ENCODE measurements around the gene FRYL. TPM values are rescaled to one million over a fixed set of nuclear protein-coding genes. Genes with fewer than 3 reads are reported as not detected.

The FRYL gene
- total RNA-seq, 2 donors from 2014 or later = 104 to 120 TPM

GRCh38 chr4:48575964-48576363 lies 204.1 kb downstream of the FRYL start:
- peaks cover 2% of the 10 kb centered on the region for H3K4me1 Mint-ChIP-seq
- H3K27me3 Mint-ChIP-seq = no peaks in the 10 kb centered on the region
- no peaks in the 10 kb centered on the region for H3K9me3 ChIP-seq (ENCODE audit: control insufficient read depth, low read length, poor library complexity, severe bottlenecking)
- no peak overlapping the region for H3K27ac Mint-ChIP-seq
- ATAC-seq (no peak), DNase-seq (no peak)
- H3K36me3 Mint-ChIP-seq (ENCODE audit: low read depth) = peaks cover 2% of the 10 kb centered on the region
- no peak overlapping the region for H3K4me3 Mint-ChIP-seq

GRCh38 chr4:48571471-48571870 lies 208.6 kb downstream of the FRYL start:
- Mint-ChIP-seq H3K4me1 (no peaks in the 10 kb centered on the region), H3K36me3 (ENCODE audit: low read depth) (peaks cover 2% of the 10 kb centered on the region), H3K4me3 (no peak overlapping the region), H3K27ac (no peak overlapping the region), H3K27me3 (no peaks in the 10 kb centered on the region)
- DNase-seq (no peak), ATAC-seq (no peak)
- no peaks in the 10 kb centered on the region for H3K9me3 ChIP-seq (ENCODE audit: control insufficient read depth, low read length, poor library complexity, severe bottlenecking)

- ATAC-seq = no peak
Measured at GRCh38 chr4:48570646-48571220, 209.3 kb downstream of the FRYL start.

GRCh38 chr4:48566034-48566384 lies 214.1 kb downstream of the FRYL start:
- ATAC-seq (no peak), DNase-seq (no peak)
- H3K9me3 ChIP-seq (ENCODE audit: control insufficient read depth, low read length, poor library complexity, severe bottlenecking) = no peaks in the 10 kb centered on the region
- Mint-ChIP-seq H3K27me3 (no peaks in the 10 kb centered on the region), H3K4me3 (no peak overlapping the region), H3K4me1 (peaks cover 2% of the 10 kb centered on the region), H3K27ac (no peak overlapping the region), H3K36me3 (ENCODE audit: low read depth) (no peaks in the 10 kb centered on the region)

More at GRCh38 chr4:48570646-48571220, 209.3 kb downstream of the FRYL start:
- H3K27me3 Mint-ChIP-seq = no peaks in the 10 kb centered on the region
- H3K4me3 Mint-ChIP-seq = no peak overlapping the region
- no peak overlapping the region for H3K27ac Mint-ChIP-seq
- no peaks in the 10 kb centered on the region for H3K4me1 Mint-ChIP-seq
- H3K36me3 Mint-ChIP-seq (ENCODE audit: low read depth) = peaks cover 2% of the 10 kb centered on the region
- H3K9me3 ChIP-seq (ENCODE audit: control insufficient read depth, low read length, poor library complexity, severe bottlenecking) = no peaks in the 10 kb centered on the region
- DNase-seq = no peak

- Mint-ChIP-seq H3K27me3 (no peaks in the 10 kb centered on the region), H3K36me3 (ENCODE audit: low read depth) (no peaks in the 10 kb centered on the region), H3K4me1 (peaks cover 2% of the 10 kb centered on the region), H3K4me3 (no peak overlapping the region), H3K27ac (no peak overlapping the region)
- ATAC-seq = no peak
- DNase-seq = no peak
- H3K9me3 ChIP-seq (ENCODE audit: control insufficient read depth, low read length, poor library complexity, severe bottlenecking) = no peaks in the 10 kb centered on the region
Measured at GRCh38 chr4:48565362-48566033, 214.6 kb downstream of the FRYL start.

GRCh38 chr4:48564151-48564550 lies 215.9 kb downstream of the FRYL start:
- ATAC-seq (no peak), DNase-seq (no peak)
- Mint-ChIP-seq H3K4me3 (no peak overlapping the region), H3K27ac (no peak overlapping the region), H3K4me1 (peaks cover 2% of the 10 kb centered on the region), H3K27me3 (no peaks in the 10 kb centered on the region), H3K36me3 (ENCODE audit: low read depth) (peaks cover 4% of the 10 kb centered on the region)
- H3K9me3 ChIP-seq (ENCODE audit: control insufficient read depth, low read length, poor library complexity, severe bottlenecking) = no peaks in the 10 kb centered on the region

GRCh38 chr4:48558819-48559218 lies 221.3 kb downstream of the FRYL start:
- no peak for ATAC-seq
- Mint-ChIP-seq H3K36me3 (ENCODE audit: low read depth) (peaks cover 26% of the 10 kb centered on the region), H3K4me1 (peaks cover 6% of the 10 kb centered on the region), H3K27ac (no peak overlapping the region), H3K27me3 (no peaks in the 10 kb centered on the region), H3K4me3 (no peak overlapping the region)
- H3K9me3 ChIP-seq (ENCODE audit: control insufficient read depth, low read length, poor library complexity, severe bottlenecking) = no peaks in the 10 kb centered on the region
- no peak for DNase-seq

GRCh38 chr4:48558026-48558425 lies 222.1 kb downstream of the FRYL start:
- Mint-ChIP-seq H3K27me3 (no peaks in the 10 kb centered on the region), H3K4me1 (peaks cover 6% of the 10 kb centered on the region), H3K4me3 (no peak overlapping the region), H3K27ac (no peak overlapping the region), H3K36me3 (ENCODE audit: low read depth) (peaks cover 29% of the 10 kb centered on the region)
- DNase-seq (no peak), ATAC-seq (no peak)
- H3K9me3 ChIP-seq (ENCODE audit: control insufficient read depth, low read length, poor library complexity, severe bottlenecking) = no peaks in the 10 kb centered on the region

GRCh38 chr4:48557478-48557877 lies 222.6 kb downstream of the FRYL start:
- ATAC-seq (no peak), DNase-seq (no peak)
- Mint-ChIP-seq H3K36me3 (ENCODE audit: low read depth) (peaks cover 29% of the 10 kb centered on the region), H3K27me3 (no peaks in the 10 kb centered on the region), H3K4me3 (no peak overlapping the region), H3K27ac (no peak overlapping the region), H3K4me1 (peaks cover 6% of the 10 kb centered on the region)
- no peaks in the 10 kb centered on the region for H3K9me3 ChIP-seq (ENCODE audit: control insufficient read depth, low read length, poor library complexity, severe bottlenecking)

GRCh38 chr4:48556268-48556667 lies 223.8 kb downstream of the FRYL start:
- ATAC-seq = no peak
- DNase-seq = no peak
- H3K9me3 ChIP-seq (ENCODE audit: control insufficient read depth, low read length, poor library complexity, severe bottlenecking) = no peaks in the 10 kb centered on the region
- Mint-ChIP-seq H3K27me3 (no peaks in the 10 kb centered on the region), H3K27ac (no peak overlapping the region), H3K4me3 (no peak overlapping the region), H3K36me3 (ENCODE audit: low read depth) (peaks cover 29% of the 10 kb centered on the region), H3K4me1 (peaks cover 6% of the 10 kb centered on the region)

- no peaks in the 10 kb centered on the region for H3K27me3 Mint-ChIP-seq
- no peaks in the 10 kb centered on the region for H3K9me3 ChIP-seq (ENCODE audit: control insufficient read depth, low read length, poor library complexity, severe bottlenecking)
- H3K4me1 Mint-ChIP-seq = peaks cover 6% of the 10 kb centered on the region
- H3K27ac Mint-ChIP-seq = no peak overlapping the region
- no peak for ATAC-seq
- peaks cover 25% of the 10 kb centered on the region for H3K36me3 Mint-ChIP-seq (ENCODE audit: low read depth)
- no peak overlapping the region for H3K4me3 Mint-ChIP-seq
- DNase-seq = no peak
Measured at GRCh38 chr4:48554606-48555005, 225.5 kb downstream of the FRYL start.

GRCh38 chr4:48553720-48554119 lies 226.4 kb downstream of the FRYL start:
- Mint-ChIP-seq H3K4me1 (peaks cover 6% of the 10 kb centered on the region), H3K36me3 (ENCODE audit: low read depth) (peaks cover 20% of the 10 kb centered on the region), H3K27ac (peak overlapping the region; percentile 63)

GRCh38 chr4:48546336-48546735 lies 233.7 kb downstream of the FRYL start:
- Mint-ChIP-seq H3K27me3 (no peaks in the 10 kb centered on the region), H3K4me1 (peaks cover 4% of the 10 kb centered on the region), H3K27ac (no peak overlapping the region), H3K4me3 (no peak overlapping the region), H3K36me3 (ENCODE audit: low read depth) (peaks cover 10% of the 10 kb centered on the region)
- no peaks in the 10 kb centered on the region for H3K9me3 ChIP-seq (ENCODE audit: control insufficient read depth, low read length, poor library complexity, severe bottlenecking)
- DNase-seq = no peak
- ATAC-seq = no peak

More at GRCh38 chr4:48553720-48554119, 226.4 kb downstream of the FRYL start:
- no peak for DNase-seq
- no peak overlapping the region for H3K4me3 Mint-ChIP-seq
- no peaks in the 10 kb centered on the region for H3K27me3 Mint-ChIP-seq
- H3K9me3 ChIP-seq (ENCODE audit: control insufficient read depth, low read length, poor library complexity, severe bottlenecking) = no peaks in the 10 kb centered on the region
- ATAC-seq = no peak

GRCh38 chr4:48543796-48544195 lies 236.3 kb downstream of the FRYL start:
- no peak overlapping the region for H3K27ac Mint-ChIP-seq
- peaks cover 4% of the 10 kb centered on the region for H3K4me1 Mint-ChIP-seq
- H3K9me3 ChIP-seq (ENCODE audit: control insufficient read depth, low read length, poor library complexity, severe bottlenecking) = no peaks in the 10 kb centered on the region
- no peak for DNase-seq
- H3K36me3 Mint-ChIP-seq (ENCODE audit: low read depth) = peaks cover 11% of the 10 kb centered on the region
- H3K27me3 Mint-ChIP-seq = no peaks in the 10 kb centered on the region
- H3K4me3 Mint-ChIP-seq = no peak overlapping the region
- no peak for ATAC-seq
